GM12864 (cell line): ENCODE data around the gene KCTD6.
"Not testable (repeated sequence)": the region's sequence is repeated elsewhere in the genome, so short reads cannot be mapped to it uniquely, and the experiment has no call there.

Source experiments
- DNase-seq: peaks from one replicate; pipeline ENCODE4 v3.0.0-alpha.2; 2011; ENCODE audit warnings: low read depth
- H3K4me3 ChIP-seq: 2 replicates; pipeline ENCODE4 v1.5.1; 2011; ENCODE audit warnings: mild to moderate bottlenecking, low read depth, low read length, control low read depth
- CTCF ChIP-seq: IDR thresholded peaks from 2 replicates; pipeline ENCODE4 v1.5.1; 2011; ENCODE audit warnings: low read depth, mild to moderate bottlenecking, moderate library complexity, low read length, control low read depth, inconsistent platforms; ENCODE audit errors: missing control alignments

The KCTD6 gene

DNA sequence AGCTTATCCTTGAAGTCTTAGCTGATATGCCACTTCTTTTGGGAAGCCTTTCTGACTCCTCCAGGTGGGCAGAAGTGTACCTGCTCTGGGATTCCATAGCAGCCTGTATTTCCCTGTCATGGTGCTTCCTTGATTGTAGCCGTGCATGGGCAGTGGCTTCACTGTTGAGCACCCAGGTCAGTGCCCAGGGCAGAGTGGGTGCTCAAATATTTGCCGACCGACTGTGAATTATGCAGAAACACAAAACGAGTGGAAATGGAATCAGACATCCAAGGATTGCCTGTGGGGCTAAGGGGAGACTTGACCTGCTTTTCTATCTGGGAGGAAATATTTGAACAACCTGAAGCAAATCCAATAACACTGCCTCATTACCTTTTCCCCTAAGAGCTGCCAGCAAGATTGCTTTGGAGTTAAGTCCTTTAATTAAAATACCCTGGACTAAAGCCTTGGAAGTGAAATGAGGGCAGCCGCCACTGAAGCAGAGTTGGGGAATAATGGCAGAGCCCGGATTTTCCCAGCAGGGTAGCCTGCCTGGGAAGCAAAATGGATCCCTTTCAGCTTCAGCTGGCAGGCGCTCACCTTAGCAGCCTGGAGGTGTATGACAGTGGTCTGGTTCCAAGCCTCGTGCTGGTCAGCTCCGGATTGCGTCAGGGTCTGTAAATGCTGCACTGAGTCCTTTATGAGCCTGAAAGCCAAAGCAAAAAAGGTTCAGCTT lies 30.2 kb downstream of the KCTD6 start:
- DNase-seq = no peak
- TF ChIP-seq CTCF = no peak
- no peak overlapping the region for H3K4me3 ChIP-seq

DNA sequence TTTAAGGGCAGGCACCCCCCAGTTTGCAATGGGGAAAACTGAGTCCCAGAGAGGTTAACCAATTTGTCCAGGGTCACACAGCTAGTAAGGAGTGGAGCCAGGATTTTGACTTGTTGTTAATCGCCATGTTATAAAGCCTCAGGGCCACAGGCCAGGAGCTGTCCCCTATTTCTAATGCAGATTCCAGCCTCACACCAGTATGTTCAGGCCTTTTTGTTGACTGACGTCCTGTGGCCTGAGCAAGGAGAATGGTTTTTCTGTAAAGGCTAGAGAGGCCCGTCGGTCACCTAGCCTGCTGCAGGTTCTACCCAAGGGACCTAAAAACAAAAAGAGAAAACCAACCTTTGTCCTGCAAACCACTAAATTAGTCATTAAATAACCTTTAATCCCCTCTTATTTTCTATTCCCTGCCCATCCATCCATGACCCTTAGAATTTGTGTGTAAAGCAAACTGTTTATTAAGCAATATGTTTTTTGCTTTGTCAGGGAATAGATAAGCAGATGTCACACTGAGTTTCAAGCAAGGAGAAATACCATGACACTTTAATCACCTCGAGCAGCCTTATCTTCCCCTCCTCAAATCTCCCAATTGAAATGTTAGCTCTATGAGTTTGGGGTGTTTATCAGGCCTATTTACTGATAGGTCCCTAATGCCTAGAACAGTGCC lies 31.0 kb downstream of the KCTD6 start:
- no peak for DNase-seq

GRCh38 chr3:58524326-58524888 lies 32.5 kb downstream of the KCTD6 start:
- H3K4me3 ChIP-seq = no peak overlapping the region
- TF ChIP-seq CTCF = no peak
- DNase-seq = no peak

More for the DNA sequence above, 31.0 kb downstream of the KCTD6 start:
- H3K4me3 ChIP-seq = no peak overlapping the region
- no peak for TF ChIP-seq CTCF

- no peak for TF ChIP-seq CTCF
- no peak for DNase-seq
- no peak overlapping the region for H3K4me3 ChIP-seq
These were observed 34.6 kb downstream of the KCTD6 start for GRCh38 chr3:58526515-58526957.

DNA sequence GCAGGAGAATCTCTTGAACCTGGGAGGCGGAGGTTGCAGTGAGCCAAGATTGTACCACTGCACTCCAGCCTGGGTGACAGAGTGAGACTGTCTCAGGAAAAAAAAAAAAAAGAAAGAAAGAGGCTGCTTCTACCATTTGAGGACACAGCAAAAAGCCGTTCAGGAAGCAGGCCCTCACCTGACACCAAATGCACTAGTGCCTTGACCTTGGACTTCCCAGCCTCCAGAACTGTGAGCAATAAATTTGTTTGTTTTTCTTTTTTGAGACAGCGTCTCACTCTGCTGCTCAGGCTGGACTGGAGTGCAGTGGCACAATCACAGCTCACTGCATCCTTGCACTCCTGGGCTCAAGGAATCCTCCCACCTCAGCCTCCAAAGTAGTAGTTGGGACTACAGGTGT lies 35.5 kb downstream of the KCTD6 start:
- not testable (repeated sequence) for DNase-seq

GRCh38 chr3:58528629-58529028 lies 36.7 kb downstream of the KCTD6 start:
- TF ChIP-seq CTCF = no peak
- H3K4me3 ChIP-seq = no peak overlapping the region
- DNase-seq = no peak

More for the DNA sequence above, 35.5 kb downstream of the KCTD6 start:
- not testable (repeated sequence) for H3K4me3 ChIP-seq

DNA sequence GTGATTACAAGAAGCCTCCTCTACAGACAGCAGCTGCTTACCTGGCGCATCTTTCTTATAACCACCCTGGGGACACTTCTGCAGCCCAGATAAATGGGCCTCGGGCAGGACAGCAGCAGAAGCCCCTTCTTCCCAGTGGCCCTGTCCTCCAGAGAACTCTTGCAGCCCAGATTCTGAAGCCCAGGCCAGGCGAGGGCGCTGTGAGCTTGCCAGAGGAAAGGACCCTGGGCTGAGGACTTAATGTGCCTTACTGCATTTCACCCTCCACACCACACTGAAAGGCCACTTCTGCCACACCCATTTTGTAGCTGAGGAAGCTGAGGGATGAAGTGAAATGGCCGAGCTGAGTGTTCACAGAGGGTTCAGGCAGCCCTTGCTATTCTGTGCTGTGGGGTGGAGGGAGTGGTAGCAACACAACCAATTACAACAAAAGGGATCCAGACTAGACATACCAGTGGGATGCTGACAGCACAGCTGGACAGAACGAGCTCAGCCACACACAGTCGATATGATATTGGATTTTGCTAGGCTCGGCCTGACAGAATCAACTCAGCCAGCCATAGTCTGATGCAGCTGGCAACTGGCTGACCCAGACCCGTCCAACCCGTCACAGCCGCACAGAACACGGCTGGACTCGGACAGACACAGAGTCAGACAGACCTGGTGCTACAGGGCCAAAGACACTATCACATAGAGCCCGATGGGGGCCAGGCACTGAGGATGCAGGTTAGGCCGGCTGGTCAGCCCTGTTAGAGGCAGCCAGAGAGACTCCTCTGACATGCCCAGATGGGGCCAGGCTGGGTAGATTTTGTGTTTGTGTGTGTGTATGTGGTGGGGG lies 37.8 kb downstream of the KCTD6 start:
- TF ChIP-seq CTCF = peak; percentile 46
- H3K4me3 ChIP-seq = no peak overlapping the region
- no peak for DNase-seq
